Dendritic cell treated with granulocyte-macrophage colony-stimulating factor and Interleukin-4, amounts not matched to agents 40 ng/mL and 50 ng/mL, for 4 days (primary cell): ENCODE measurements around the gene SYPL2.

Experiments used
- H3K27ac Mint-ChIP-seq: one replicate; pipeline ENCODE4 v1.8.0; 2022; ENCODE audit warnings: mild to moderate bottlenecking, mixed read lengths
- H3K27me3 Mint-ChIP-seq: one replicate; pipeline ENCODE4 v1.8.0; 2022; ENCODE audit warnings: mild to moderate bottlenecking, mixed read lengths
- H3K36me3 Mint-ChIP-seq: one replicate; pipeline ENCODE4 v1.8.0; 2022; ENCODE audit warnings: low read depth, mixed read lengths
- H3K4me1 Mint-ChIP-seq: one replicate; pipeline ENCODE4 v1.8.0; 2022; ENCODE audit warnings: low read depth, mixed read lengths
- H3K4me3 Mint-ChIP-seq: one replicate; pipeline ENCODE4 v1.8.0; 2022; ENCODE audit warnings: mild to moderate bottlenecking, moderate library complexity, mixed read lengths
- H3K9me3 Mint-ChIP-seq: one replicate; pipeline ENCODE4 v1.8.0; 2022; ENCODE audit warnings: mixed read lengths
- intact Hi-C: fragments of 100-400 bp; cut with micrococcal nuclease; formaldehyde crosslinking; loops from one replicate; pipeline ENCODE4 v1.15.0; 2022

SYPL2 gene

GRCh38 chr1:109479311-109479710 lies 13.0 kb downstream of the SYPL2 start:
- H3K27me3 Mint-ChIP-seq = peaks cover 56% of the 10 kb centered on the region
- H3K4me3 Mint-ChIP-seq = no peak overlapping the region
- intact Hi-C loops = no loop called here

GRCh38 chr1:109479901-109480300 lies 13.6 kb downstream of the SYPL2 start:
- peak overlapping the region; percentile 25 for H3K27ac Mint-ChIP-seq
- intact Hi-C loops = loop anchor here (5.0 kb wide), 1 partner anchor 233 kb away; the partner anchor contains the start of gene CELSR2
- no peaks in the 10 kb centered on the region for H3K9me3 Mint-ChIP-seq
- H3K27me3 Mint-ChIP-seq = peaks cover 52% of the 10 kb centered on the region
- peaks cover 42% of the 10 kb centered on the region for H3K4me1 Mint-ChIP-seq
- H3K36me3 Mint-ChIP-seq = no peaks in the 10 kb centered on the region
- no peak overlapping the region for H3K4me3 Mint-ChIP-seq

More at GRCh38 chr1:109479311-109479710, 13.0 kb downstream of the SYPL2 start:
- Mint-ChIP-seq H3K9me3 (no peaks in the 10 kb centered on the region), H3K27ac (peak overlapping the region; percentile 25), H3K36me3 (no peaks in the 10 kb centered on the region), H3K4me1 (peaks cover 36% of the 10 kb centered on the region)

GRCh38 chr1:109481646-109482045 lies 15.3 kb downstream of the SYPL2 start:
- intact Hi-C loops = loop anchor here (5.0 kb wide), 1 partner anchor 234 kb away; the partner anchor contains the start of gene CELSR2
- peaks cover 49% of the 10 kb centered on the region for H3K4me1 Mint-ChIP-seq
- H3K9me3 Mint-ChIP-seq = no peaks in the 10 kb centered on the region
- no peaks in the 10 kb centered on the region for H3K36me3 Mint-ChIP-seq
- H3K4me3 Mint-ChIP-seq = no peak overlapping the region
- H3K27ac Mint-ChIP-seq = no peak overlapping the region
- peaks cover 44% of the 10 kb centered on the region for H3K27me3 Mint-ChIP-seq

- H3K36me3 Mint-ChIP-seq = peaks cover 1% of the 10 kb centered on the region
- intact Hi-C loops = loop anchor here (5.0 kb wide), 1 partner anchor 235 kb away; the partner anchor contains the start of gene CELSR2
- H3K27ac Mint-ChIP-seq = no peak overlapping the region
- no peaks in the 10 kb centered on the region for H3K9me3 Mint-ChIP-seq
- peaks cover 44% of the 10 kb centered on the region for H3K27me3 Mint-ChIP-seq
- peaks cover 49% of the 10 kb centered on the region for H3K4me1 Mint-ChIP-seq
- H3K4me3 Mint-ChIP-seq = no peak overlapping the region
These were observed 15.9 kb downstream of the SYPL2 start for GRCh38 chr1:109482242-109482641.

GRCh38 chr1:109482791-109483671 lies 16.7 kb downstream of the SYPL2 start:
- peaks cover 9% of the 10 kb centered on the region for H3K36me3 Mint-ChIP-seq
- H3K27me3 Mint-ChIP-seq = peaks cover 44% of the 10 kb centered on the region
- peak overlapping the region; percentile 78 for H3K4me3 Mint-ChIP-seq

GRCh38 chr1:109483672-109484518 lies 17.5 kb downstream of the SYPL2 start, which contains the start of gene ATXN7L2:
ATXN7L2 (plus strand) TSS chr1:109483905; CDS start chr1:109483954, 49 bp downstream.
- H3K27ac Mint-ChIP-seq = peak within 1 kb of the TSS; percentile 77
- peaks cover 35% of the 10 kb centered on the region for H3K4me1 Mint-ChIP-seq
- H3K9me3 Mint-ChIP-seq = no peaks in the 10 kb centered on the region
- peak within 1 kb of the TSS; percentile 82 for H3K4me3 Mint-ChIP-seq
- H3K27me3 Mint-ChIP-seq = peaks cover 44% of the 10 kb centered on the region
- H3K36me3 Mint-ChIP-seq = peaks cover 16% of the 10 kb centered on the region
- intact Hi-C loops = loop anchor here (1.0 to 5.0 kb wide), 2 partner anchors 58 to 237 kb away; partner anchors contain the start of genes CELSR2 and PSMA5

More at GRCh38 chr1:109482791-109483671, 16.7 kb downstream of the SYPL2 start:
- intact Hi-C loops = loop anchor here (1.0 to 5.0 kb wide), 2 partner anchors 57 to 236 kb away; partner anchors contain the start of genes CELSR2 and PSMA5
- Mint-ChIP-seq H3K4me1 (peaks cover 43% of the 10 kb centered on the region), H3K9me3 (no peaks in the 10 kb centered on the region), H3K27ac (peak overlapping the region; percentile 77)

- intact Hi-C loops = loop anchor here (5.0 kb wide), 1 partner anchor 237 kb away; the partner anchor contains the start of gene CELSR2
- peaks cover 38% of the 10 kb centered on the region for H3K27me3 Mint-ChIP-seq
- peaks cover 19% of the 10 kb centered on the region for H3K36me3 Mint-ChIP-seq
- peak overlapping the region; percentile 82 for H3K4me3 Mint-ChIP-seq
- no peaks in the 10 kb centered on the region for H3K9me3 Mint-ChIP-seq
- peaks cover 28% of the 10 kb centered on the region for H3K4me1 Mint-ChIP-seq
- H3K27ac Mint-ChIP-seq = peak overlapping the region; percentile 77
These were observed 18.2 kb downstream of the SYPL2 start for GRCh38 chr1:109484519-109484975.

- Mint-ChIP-seq H3K4me1 (peaks cover 26% of the 10 kb centered on the region), H3K9me3 (no peaks in the 10 kb centered on the region), H3K4me3 (peak overlapping the region; percentile 82), H3K27ac (peak overlapping the region; percentile 77), H3K36me3 (peaks cover 19% of the 10 kb centered on the region), H3K27me3 (peaks cover 33% of the 10 kb centered on the region)
- intact Hi-C loops = no loop called here
These were observed 18.7 kb downstream of the SYPL2 start for GRCh38 chr1:109485001-109485400.

- peaks cover 19% of the 10 kb centered on the region for H3K36me3 Mint-ChIP-seq
- no peak overlapping the region for H3K4me3 Mint-ChIP-seq
- peaks cover 13% of the 10 kb centered on the region for H3K27me3 Mint-ChIP-seq
- no peak overlapping the region for H3K27ac Mint-ChIP-seq
- H3K4me1 Mint-ChIP-seq = peaks cover 32% of the 10 kb centered on the region
- H3K9me3 Mint-ChIP-seq = no peaks in the 10 kb centered on the region
- intact Hi-C loops = no loop called here
These were observed 20.9 kb downstream of the SYPL2 start for GRCh38 chr1:109487261-109487660.

- H3K4me3 Mint-ChIP-seq = no peak overlapping the region
- H3K4me1 Mint-ChIP-seq = peaks cover 26% of the 10 kb centered on the region
- H3K9me3 Mint-ChIP-seq = no peaks in the 10 kb centered on the region
- no peak overlapping the region for H3K27ac Mint-ChIP-seq
- peaks cover 3% of the 10 kb centered on the region for H3K27me3 Mint-ChIP-seq
- intact Hi-C loops = no loop called here
- peaks cover 19% of the 10 kb centered on the region for H3K36me3 Mint-ChIP-seq
These were observed 21.9 kb downstream of the SYPL2 start for GRCh38 chr1:109488201-109488600.

- Mint-ChIP-seq H3K4me1 (peaks cover 22% of the 10 kb centered on the region), H3K27me3 (no peaks in the 10 kb centered on the region), H3K9me3 (no peaks in the 10 kb centered on the region), H3K36me3 (peaks cover 19% of the 10 kb centered on the region), H3K27ac (no peak overlapping the region), H3K4me3 (no peak overlapping the region)
- intact Hi-C loops = no loop called here
These were observed 22.4 kb downstream of the SYPL2 start for GRCh38 chr1:109488696-109489095.

- H3K27me3 Mint-ChIP-seq = no peaks in the 10 kb centered on the region
- no peak overlapping the region for H3K4me3 Mint-ChIP-seq
- H3K9me3 Mint-ChIP-seq = no peaks in the 10 kb centered on the region
- intact Hi-C loops = loop anchor here (1.0 kb wide), 1 partner anchor 42 kb away; no protein-coding TSS in a partner anchor
- H3K27ac Mint-ChIP-seq = no peak overlapping the region
- H3K36me3 Mint-ChIP-seq = peaks cover 30% of the 10 kb centered on the region
- H3K4me1 Mint-ChIP-seq = peaks cover 22% of the 10 kb centered on the region
These were observed 23.9 kb downstream of the SYPL2 start for GRCh38 chr1:109490029-109490933.
